T-helper 1 cell (primary cell): Measurements from ENCODE around the gene FARS2.

Experiments used
- DNase-seq, 5 donors: peaks; one replicate each; pipeline ENCODE4 v3.0.0-alpha.2; 2012 to 2020

FARS2 gene

GRCh38 chr6:5738211-5738610 lies 476.9 kb downstream of the FARS2 start:
- no peak for DNase-seq

DNA sequence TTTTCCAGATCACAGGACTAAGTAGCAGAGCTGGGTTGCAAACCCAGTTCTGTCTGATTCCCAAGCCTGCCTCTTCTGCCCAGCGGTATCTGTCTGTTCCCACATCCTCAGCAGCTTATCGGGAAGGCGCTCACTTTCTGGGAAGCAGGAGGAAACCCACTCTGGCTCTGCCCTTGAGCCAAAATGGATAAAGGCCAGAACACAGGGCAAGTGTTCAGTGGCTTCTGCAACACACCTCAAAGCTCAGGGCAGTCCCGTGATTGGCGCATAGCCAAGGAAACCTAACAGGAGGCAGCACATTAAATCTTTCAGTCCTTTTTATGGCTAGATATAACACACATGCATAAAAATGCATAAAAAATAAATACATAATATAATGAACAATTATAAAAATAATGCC lies 483.2 kb downstream of the FARS2 start:
- DNase-seq, result no peak

GRCh38 chr6:5745081-5745480 lies 483.8 kb downstream of the FARS2 start:
- DNase-seq, result no peak

GRCh38 chr6:5746053-5746758 lies 484.9 kb downstream of the FARS2 start:
- DNase-seq, result no peak

DNA sequence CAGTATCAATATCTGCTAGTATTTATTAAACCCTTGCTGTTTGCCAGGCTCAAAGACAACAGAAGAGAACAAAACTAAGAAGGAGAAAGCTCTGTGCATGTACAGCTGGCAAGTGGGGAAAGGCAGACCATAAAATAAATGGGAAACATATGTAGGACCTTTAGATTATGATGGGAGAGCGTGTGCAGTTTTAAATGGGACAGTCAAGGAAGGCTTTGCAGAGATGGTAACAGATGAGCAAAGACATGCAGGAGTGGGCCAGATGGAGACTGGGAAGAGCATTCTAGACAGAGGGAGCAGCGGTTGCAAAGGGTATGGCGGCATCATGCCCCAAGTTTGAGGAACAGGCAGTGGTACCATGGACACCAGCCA lies 485.4 kb downstream of the FARS2 start:
- no peak for DNase-seq

- no peak for DNase-seq
These were observed 486.1 kb downstream of the FARS2 start for GRCh38 chr6:5747379-5747778.

GRCh38 chr6:5749016-5749650 lies 487.8 kb downstream of the FARS2 start:
- no peak for DNase-seq

GRCh38 chr6:5749651-5750215 lies 488.4 kb downstream of the FARS2 start:
- no peak for DNase-seq

- DNase-seq, result no peak
These were observed 490.4 kb downstream of the FARS2 start for GRCh38 chr6:5751525-5752390.

DNA sequence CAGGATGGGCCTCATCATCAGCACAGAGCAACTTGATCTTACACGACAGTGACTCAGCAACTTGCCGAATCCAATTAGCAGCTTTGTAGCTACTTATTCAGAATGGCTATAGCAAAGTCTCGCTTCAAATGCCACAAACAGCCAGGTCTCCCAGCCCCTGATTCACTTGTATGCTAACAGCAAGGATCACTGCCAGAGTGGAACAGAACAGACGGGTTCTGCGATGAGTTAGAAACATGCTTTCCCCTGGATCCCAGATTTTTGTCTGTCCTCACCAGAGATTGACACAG lies 491.0 kb downstream of the FARS2 start:
- no peak for DNase-seq

- DNase-seq, result no peak
These were observed 491.9 kb downstream of the FARS2 start for GRCh38 chr6:5753209-5753608.

- DNase-seq, result no peak
These were observed 493.6 kb downstream of the FARS2 start for GRCh38 chr6:5754904-5755303.

DNA sequence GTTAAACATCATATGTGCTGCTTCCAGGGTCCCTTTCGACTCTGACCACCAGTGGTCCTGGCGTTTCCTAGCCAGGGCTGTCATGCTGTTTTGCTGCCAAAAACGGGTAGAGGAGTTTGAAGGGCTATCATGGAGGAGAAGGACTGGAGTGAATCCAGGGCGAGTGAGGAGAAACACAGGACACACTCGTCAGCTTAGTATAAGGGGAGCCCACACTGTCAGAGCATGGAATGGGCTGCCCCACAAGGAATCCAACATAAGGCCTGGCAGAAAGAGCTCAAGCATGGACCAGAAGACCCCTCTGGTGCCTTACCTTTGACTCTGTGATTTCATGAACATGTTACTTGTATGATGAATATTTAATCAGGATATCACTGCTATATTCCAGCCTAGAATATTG lies 498.3 kb downstream of the FARS2 start:
- no peak for DNase-seq

- no peak for DNase-seq
These were observed 500.1 kb downstream of the FARS2 start for GRCh38 chr6:5761370-5761769.

- no peak for DNase-seq
These were observed 501.3 kb downstream of the FARS2 start for GRCh38 chr6:5762561-5762968.

DNA sequence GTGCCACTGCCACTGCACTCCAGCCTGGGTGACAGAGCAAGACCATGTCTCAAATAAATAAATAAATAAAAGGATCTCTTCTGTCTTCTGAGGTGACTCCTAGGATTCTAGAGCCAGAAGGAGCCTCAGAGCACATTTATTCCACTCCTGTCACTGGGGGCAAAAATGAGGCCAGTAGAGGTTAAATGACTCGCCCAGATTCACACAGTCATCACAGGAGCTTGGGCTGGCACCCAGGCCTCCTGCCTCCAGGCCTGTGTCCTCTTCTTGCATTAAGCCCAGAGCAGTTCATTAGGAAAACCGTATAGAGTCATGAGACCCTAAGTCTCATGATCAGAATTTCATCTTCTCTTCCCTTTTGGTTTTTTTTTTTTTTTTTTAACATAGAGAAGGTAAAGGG lies 502.1 kb downstream of the FARS2 start:
- DNase-seq, result no peak

DNA sequence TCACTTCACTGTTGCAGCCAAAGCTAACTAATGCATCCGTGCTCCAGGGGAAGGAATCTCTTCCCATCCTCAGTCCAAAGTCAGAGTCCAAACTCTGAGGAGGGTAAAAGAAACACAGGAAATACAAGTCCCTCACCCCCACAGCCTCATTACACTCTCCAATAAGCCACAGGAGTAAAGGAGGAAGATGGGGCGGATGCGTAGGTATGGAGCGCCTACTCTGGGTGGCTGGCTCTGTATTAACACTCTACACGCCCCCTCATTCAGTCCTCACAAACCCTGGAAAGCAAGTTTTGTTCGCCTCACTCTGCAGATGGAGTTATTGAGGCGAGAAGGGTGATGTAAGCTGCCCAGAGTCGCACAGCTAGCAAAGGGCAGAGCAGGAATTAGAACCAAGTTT lies 502.6 kb downstream of the FARS2 start:
- DNase-seq, result no peak

DNA sequence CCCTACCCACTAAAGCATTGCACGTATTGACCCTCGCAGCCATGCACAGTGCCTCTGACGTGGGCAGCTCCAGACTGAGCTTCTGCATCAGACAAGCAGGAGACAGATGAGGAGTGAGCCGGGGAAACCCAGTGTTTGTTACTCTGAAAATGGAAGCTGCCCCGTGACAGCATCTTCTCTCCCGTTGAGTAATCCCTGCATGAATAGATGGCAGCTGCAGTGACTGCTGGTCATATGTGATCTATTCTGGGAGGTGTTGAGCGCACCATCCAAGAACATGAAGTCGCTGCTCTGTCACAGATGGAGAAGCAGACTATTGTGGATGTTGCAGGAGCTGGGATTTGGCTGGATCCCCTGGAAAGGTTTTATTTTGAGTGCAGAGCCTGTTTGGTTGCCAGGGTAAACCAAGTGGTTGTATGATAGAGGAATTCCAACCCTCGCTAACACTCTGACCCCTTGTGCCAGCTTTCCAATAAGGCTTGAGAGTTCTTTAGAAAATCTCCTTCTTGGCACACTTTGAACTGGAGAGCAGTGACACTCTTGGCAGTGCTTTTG lies 503.2 kb downstream of the FARS2 start:
- no peak for DNase-seq

DNA sequence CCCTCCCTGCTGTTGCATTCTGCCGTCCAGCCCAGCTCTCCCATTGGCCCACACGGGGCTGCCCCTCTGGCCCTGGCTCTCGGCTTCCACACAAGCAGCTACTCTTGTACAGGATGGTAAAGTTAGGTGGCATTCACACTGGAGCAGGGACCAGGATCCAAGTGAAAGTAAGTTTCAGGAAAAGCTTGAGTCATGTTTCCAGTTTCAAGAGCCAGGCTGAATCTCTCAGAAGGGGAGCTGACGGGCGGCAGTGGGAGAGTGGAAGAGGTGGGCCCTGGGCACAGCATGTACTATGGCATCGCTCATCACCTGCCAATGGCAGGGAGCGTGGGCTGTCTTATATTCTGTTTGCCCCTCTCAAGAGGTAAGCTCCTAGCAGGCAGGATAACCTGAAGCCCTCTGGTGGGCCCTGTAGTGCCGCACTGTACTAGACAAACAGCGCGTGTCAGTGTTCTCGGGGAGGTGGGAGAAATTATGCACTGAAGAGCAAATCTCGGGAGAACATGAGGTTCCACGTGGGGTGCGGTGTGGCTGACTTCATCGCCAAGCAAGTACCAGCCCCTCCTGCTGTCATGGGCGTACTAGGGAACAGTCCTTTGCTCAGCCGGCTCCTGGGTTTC lies 503.9 kb downstream of the FARS2 start:
- DNase-seq, result no peak

DNA sequence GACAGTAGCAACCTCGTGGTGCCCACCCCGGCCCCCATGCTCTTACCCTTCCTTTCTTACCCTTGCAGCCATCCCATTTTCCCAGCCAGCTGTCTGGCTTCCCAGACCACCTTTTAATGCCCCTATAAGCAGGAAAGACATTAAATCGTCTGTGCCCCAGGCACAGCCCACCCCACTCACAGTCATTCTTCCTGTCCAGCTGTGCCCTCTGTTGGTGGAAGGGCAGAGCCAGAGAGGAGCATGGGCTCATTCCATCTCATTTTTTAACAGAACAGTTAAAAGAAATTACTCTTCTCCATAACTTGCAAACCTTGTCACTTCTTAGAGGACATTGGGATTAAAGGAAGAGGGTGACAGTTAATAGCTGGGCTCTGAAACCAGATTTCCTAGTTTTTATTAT lies 504.9 kb downstream of the FARS2 start:
- DNase-seq, result no peak

GRCh38 chr6:5767471-5767870 lies 506.2 kb downstream of the FARS2 start:
- no peak for DNase-seq

GRCh38 chr6:5771211-5771610 lies 509.9 kb downstream of the FARS2 start:
- no peak for DNase-seq
